ENCODE data around the gene UGT1A7.
"Not testable (repeated sequence)": the region's sequence is repeated elsewhere in the genome, so short reads cannot be mapped to it uniquely, and the experiment has no call there.

The UGT1A7 gene

DNA sequence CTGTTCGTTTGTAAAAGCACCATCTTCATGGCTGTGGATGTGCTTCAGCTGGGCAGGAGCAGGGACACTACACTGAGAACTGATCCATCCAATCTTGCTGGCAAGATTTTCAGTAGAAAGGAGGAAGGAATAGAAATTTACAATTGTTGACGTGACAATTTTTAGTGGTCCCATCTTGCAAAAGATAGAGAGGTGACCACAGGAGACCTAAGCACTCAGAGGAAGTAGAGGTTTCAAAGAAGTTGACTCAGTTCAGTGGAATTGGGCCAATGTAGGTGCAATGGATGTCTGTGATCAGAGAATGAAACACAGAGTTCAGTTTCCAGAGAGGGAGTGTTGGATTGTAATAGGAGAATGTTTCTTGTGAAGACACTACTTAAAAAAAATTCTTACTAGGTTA, 32.4 kb downstream of the UGT1A7 start:
- Histone ChIP-seq H3K18ac (ENCODE audit: low read length) (no peak overlapping the region), H2AK5ac (ENCODE audit: low read length) (no peak overlapping the region), H3K4me1 (ENCODE audit: control insufficient read depth, low read depth, low read length) (no peaks in the 10 kb centered on the region), H3K27ac (ENCODE audit: low read depth, low read length) (no peak overlapping the region), H3K56ac (ENCODE audit: low read length) (no peak overlapping the region), H3K79me2 (ENCODE audit: control insufficient read depth, insufficient read depth, low read length) (no peaks in the 10 kb centered on the region), H3K23ac (ENCODE audit: low read length) (no peak overlapping the region), H3K27me3 (ENCODE audit: insufficient read depth, low read length, poor library complexity) (no peaks in the 10 kb centered on the region), H3K4me2 (ENCODE audit: low read length) (no peak overlapping the region), H3K36me3 (ENCODE audit: control insufficient read depth, insufficient read depth, low read length) (no peaks in the 10 kb centered on the region), H4K8ac (ENCODE audit: low read depth, low read length) (no peak overlapping the region), H4K5ac (ENCODE audit: low read length) (no peak overlapping the region), H2BK120ac (ENCODE audit: low read depth, low read length) (no peak overlapping the region), H3K4ac (ENCODE audit: low read depth, low read length) (no peak overlapping the region), H3K4me3 (ENCODE audit: low read length) (no peak overlapping the region), H2BK5ac (ENCODE audit: low read length) (no peak overlapping the region), H3K79me1 (ENCODE audit: low read length) (no peaks in the 10 kb centered on the region), H2BK15ac (replicated peaks; ENCODE audit: low read depth) (no peak overlapping the region), H3K9ac (ENCODE audit: low read length) (no peak overlapping the region)
- no peak for DNase-seq
- no CpG with 5 or more reads among the region's 2 CpGs for WGBS (ENCODE audit: extremely low coverage, insufficient coverage, low lambda C conversion rate)

DNA sequence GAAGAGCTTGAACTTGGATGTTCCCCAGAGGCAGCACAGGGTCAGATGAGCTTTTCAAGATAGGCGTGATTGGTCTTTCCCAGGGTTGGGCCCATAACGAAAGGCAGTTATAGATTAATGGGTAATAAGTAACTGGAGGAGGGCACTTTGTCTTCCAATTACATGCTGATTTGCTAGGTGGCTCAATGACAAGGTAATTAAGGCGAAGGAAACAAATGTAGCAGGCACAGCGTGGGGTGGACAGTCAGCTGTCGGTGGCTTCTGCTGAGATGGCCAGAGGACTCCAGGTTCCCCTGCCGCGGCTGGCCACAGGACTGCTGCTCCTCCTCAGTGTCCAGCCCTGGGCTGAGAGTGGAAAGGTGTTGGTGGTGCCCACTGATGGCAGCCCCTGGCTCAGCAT, 36.9 kb downstream of the UGT1A7 start, which contains the start of gene UGT1A4:
Gene UGT1A4, plus strand, starts transcription at position 185 of the 400 bp plus-strand sequence. Its CDS starts 85 bp downstream, at position 270.
- Histone ChIP-seq H3K4me3 (ENCODE audit: low read length) (no peak within 1 kb of the TSS), H4K8ac (ENCODE audit: low read depth, low read length) (no peak within 1 kb of the TSS), H4K5ac (ENCODE audit: low read length) (no peak within 1 kb of the TSS), H3K79me1 (ENCODE audit: low read length) (no peaks in the 10 kb centered on the region), H2BK120ac (ENCODE audit: low read depth, low read length) (no peak within 1 kb of the TSS), H3K56ac (ENCODE audit: low read length) (no peak within 1 kb of the TSS), H2BK5ac (ENCODE audit: low read length) (no peak within 1 kb of the TSS), H3K4ac (ENCODE audit: low read depth, low read length) (no peak within 1 kb of the TSS), H3K4me2 (ENCODE audit: low read length) (no peak within 1 kb of the TSS), H3K27ac (ENCODE audit: low read depth, low read length) (no peak within 1 kb of the TSS), H3K23ac (ENCODE audit: low read length) (no peak within 1 kb of the TSS), H2AK5ac (ENCODE audit: low read length) (no peak within 1 kb of the TSS), H2BK15ac (replicated peaks; ENCODE audit: low read depth) (no peak within 1 kb of the TSS), H3K18ac (ENCODE audit: low read length) (no peak within 1 kb of the TSS), H3K27me3 (ENCODE audit: insufficient read depth, low read length, poor library complexity) (no peaks in the 10 kb centered on the region), H3K36me3 (ENCODE audit: control insufficient read depth, insufficient read depth, low read length) (no peaks in the 10 kb centered on the region), H3K79me2 (ENCODE audit: control insufficient read depth, insufficient read depth, low read length) (no peaks in the 10 kb centered on the region), H3K4me1 (ENCODE audit: control insufficient read depth, low read depth, low read length) (no peaks in the 10 kb centered on the region), H3K9ac (ENCODE audit: low read length) (no peak within 1 kb of the TSS)
- no peak for DNase-seq
- WGBS (ENCODE audit: extremely low coverage, insufficient coverage, low lambda C conversion rate), result no CpG with 5 or more reads among the region's 7 CpGs

GRCh38 chr2:233728723-233729301, 47.1 kb downstream of the UGT1A7 start, which contains the start of gene UGT1A3:
UGT1A3 (plus strand) TSS chr2:233729042; CDS start chr2:233729127, 85 bp downstream.
- Histone ChIP-seq H3K9ac (ENCODE audit: low read length) (no peak within 1 kb of the TSS), H3K56ac (ENCODE audit: low read length) (no peak within 1 kb of the TSS), H3K4me2 (ENCODE audit: low read length) (no peak within 1 kb of the TSS), H2BK120ac (ENCODE audit: low read depth, low read length) (no peak within 1 kb of the TSS), H3K4me1 (ENCODE audit: control insufficient read depth, low read depth, low read length) (no peaks in the 10 kb centered on the region), H4K5ac (ENCODE audit: low read length) (no peak within 1 kb of the TSS), H2BK5ac (ENCODE audit: low read length) (no peak within 1 kb of the TSS), H3K4ac (ENCODE audit: low read depth, low read length) (no peak within 1 kb of the TSS), H3K4me3 (ENCODE audit: low read length) (no peak within 1 kb of the TSS), H2AK5ac (ENCODE audit: low read length) (no peak within 1 kb of the TSS), H3K79me1 (ENCODE audit: low read length) (no peaks in the 10 kb centered on the region), H2BK15ac (replicated peaks; ENCODE audit: low read depth) (no peak within 1 kb of the TSS), H3K36me3 (ENCODE audit: control insufficient read depth, insufficient read depth, low read length) (no peaks in the 10 kb centered on the region), H4K8ac (ENCODE audit: low read depth, low read length) (no peak within 1 kb of the TSS), H3K27me3 (ENCODE audit: insufficient read depth, low read length, poor library complexity) (no peaks in the 10 kb centered on the region), H3K79me2 (ENCODE audit: control insufficient read depth, insufficient read depth, low read length) (no peaks in the 10 kb centered on the region), H3K18ac (ENCODE audit: low read length) (no peak within 1 kb of the TSS), H3K27ac (ENCODE audit: low read depth, low read length) (no peak within 1 kb of the TSS), H3K23ac (ENCODE audit: low read length) (no peak within 1 kb of the TSS)
- no peak for DNase-seq
- WGBS (ENCODE audit: extremely low coverage, insufficient coverage, low lambda C conversion rate), result no CpG with 5 or more reads among the region's 8 CpGs

DNA sequence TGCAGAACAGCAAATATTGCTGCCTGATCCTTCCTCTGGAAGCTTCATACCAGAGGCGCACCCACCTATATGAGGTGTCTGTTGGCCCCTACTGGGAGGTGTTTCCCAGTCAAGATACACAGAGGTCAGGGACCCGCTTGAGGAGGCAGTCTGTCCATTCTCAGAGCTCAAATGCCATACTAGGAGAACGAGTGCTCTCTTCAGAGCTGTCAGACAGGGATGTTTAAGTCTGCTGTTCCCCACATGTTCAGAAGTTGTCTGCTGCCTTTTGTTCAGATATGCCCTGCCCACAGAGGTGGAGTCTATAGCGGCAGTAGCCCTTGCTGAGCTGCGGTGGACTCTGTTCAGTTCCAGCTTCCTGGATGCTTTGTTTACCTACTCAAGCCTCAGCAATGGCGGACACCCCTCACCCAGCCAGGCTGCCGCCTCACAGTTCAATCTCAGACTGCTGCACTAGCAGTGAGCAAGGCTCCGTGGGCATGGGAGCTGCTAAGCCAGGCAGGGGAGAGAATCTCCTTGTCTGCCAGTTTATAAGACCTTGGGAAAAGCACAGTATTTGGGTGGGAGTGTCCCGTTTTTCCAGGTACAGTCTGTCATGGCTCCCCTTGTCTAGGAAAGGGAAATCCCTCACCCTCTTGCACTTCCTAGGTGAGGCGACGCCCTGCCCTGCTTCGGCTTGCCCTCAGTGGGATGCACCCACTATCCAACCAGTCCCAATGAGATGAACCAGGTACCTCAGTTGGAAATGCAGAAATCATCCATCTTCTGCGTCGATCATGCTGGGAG, 55.4 kb downstream of the UGT1A7 start:
- not testable (repeated sequence) for H4K8ac ChIP-seq (ENCODE audit: low read depth, low read length); H3K9ac ChIP-seq (ENCODE audit: low read length); H4K5ac ChIP-seq (ENCODE audit: low read length); H3K27me3 ChIP-seq (ENCODE audit: insufficient read depth, low read length, poor library complexity); H3K4me2 ChIP-seq (ENCODE audit: low read length); H3K79me1 ChIP-seq (ENCODE audit: low read length); H3K27ac ChIP-seq (ENCODE audit: low read depth, low read length); DNase-seq; H3K18ac ChIP-seq (ENCODE audit: low read length); H2BK15ac ChIP-seq (replicated peaks; ENCODE audit: low read depth); H2BK120ac ChIP-seq (ENCODE audit: low read depth, low read length); H3K4me1 ChIP-seq (ENCODE audit: control insufficient read depth, low read depth, low read length); H3K4ac ChIP-seq (ENCODE audit: low read depth, low read length); H3K23ac ChIP-seq (ENCODE audit: low read length); H3K4me3 ChIP-seq (ENCODE audit: low read length); H2AK5ac ChIP-seq (ENCODE audit: low read length); H3K36me3 ChIP-seq (ENCODE audit: control insufficient read depth, insufficient read depth, low read length); H2BK5ac ChIP-seq (ENCODE audit: low read length); H3K56ac ChIP-seq (ENCODE audit: low read length); H3K79me2 ChIP-seq (ENCODE audit: control insufficient read depth, insufficient read depth, low read length)
- WGBS (ENCODE audit: extremely low coverage, insufficient coverage, low lambda C conversion rate), result no CpG with 5 or more reads among the region's 14 CpGs

- Histone ChIP-seq H2AK5ac (ENCODE audit: low read length) (no peak overlapping the region), H3K27me3 (ENCODE audit: insufficient read depth, low read length, poor library complexity) (no peaks in the 10 kb centered on the region)
- no CpG with 5 or more reads among the region's 2 CpGs for WGBS (ENCODE audit: extremely low coverage, insufficient coverage, low lambda C conversion rate)
Measured at GRCh38 chr2:233740870-233741269, 59.2 kb downstream of the UGT1A7 start.

More at GRCh38 chr2:233740870-233741269, 59.2 kb downstream of the UGT1A7 start:
- Histone ChIP-seq H3K4me1 (ENCODE audit: control insufficient read depth, low read depth, low read length) (no peaks in the 10 kb centered on the region), H2BK15ac (replicated peaks; ENCODE audit: low read depth) (no peak overlapping the region), H3K23ac (ENCODE audit: low read length) (no peak overlapping the region), H3K18ac (ENCODE audit: low read length) (no peak overlapping the region), H3K79me2 (ENCODE audit: control insufficient read depth, insufficient read depth, low read length) (no peaks in the 10 kb centered on the region), H3K36me3 (ENCODE audit: control insufficient read depth, insufficient read depth, low read length) (no peaks in the 10 kb centered on the region), H4K8ac (ENCODE audit: low read depth, low read length) (no peak overlapping the region), H3K4me3 (ENCODE audit: low read length) (no peak overlapping the region), H3K4me2 (ENCODE audit: low read length) (no peak overlapping the region), H2BK5ac (ENCODE audit: low read length) (no peak overlapping the region), H2BK120ac (ENCODE audit: low read depth, low read length) (no peak overlapping the region), H3K27ac (ENCODE audit: low read depth, low read length) (no peak overlapping the region), H3K79me1 (ENCODE audit: low read length) (no peaks in the 10 kb centered on the region), H3K4ac (ENCODE audit: low read depth, low read length) (no peak overlapping the region), H3K9ac (ENCODE audit: low read length) (no peak overlapping the region), H3K56ac (ENCODE audit: low read length) (no peak overlapping the region), H4K5ac (ENCODE audit: low read length) (no peak overlapping the region)
- no peak for DNase-seq

Data from mesendoderm (in vitro differentiated cells).